ENCODE measurements around the gene SAMD14.

DNA sequence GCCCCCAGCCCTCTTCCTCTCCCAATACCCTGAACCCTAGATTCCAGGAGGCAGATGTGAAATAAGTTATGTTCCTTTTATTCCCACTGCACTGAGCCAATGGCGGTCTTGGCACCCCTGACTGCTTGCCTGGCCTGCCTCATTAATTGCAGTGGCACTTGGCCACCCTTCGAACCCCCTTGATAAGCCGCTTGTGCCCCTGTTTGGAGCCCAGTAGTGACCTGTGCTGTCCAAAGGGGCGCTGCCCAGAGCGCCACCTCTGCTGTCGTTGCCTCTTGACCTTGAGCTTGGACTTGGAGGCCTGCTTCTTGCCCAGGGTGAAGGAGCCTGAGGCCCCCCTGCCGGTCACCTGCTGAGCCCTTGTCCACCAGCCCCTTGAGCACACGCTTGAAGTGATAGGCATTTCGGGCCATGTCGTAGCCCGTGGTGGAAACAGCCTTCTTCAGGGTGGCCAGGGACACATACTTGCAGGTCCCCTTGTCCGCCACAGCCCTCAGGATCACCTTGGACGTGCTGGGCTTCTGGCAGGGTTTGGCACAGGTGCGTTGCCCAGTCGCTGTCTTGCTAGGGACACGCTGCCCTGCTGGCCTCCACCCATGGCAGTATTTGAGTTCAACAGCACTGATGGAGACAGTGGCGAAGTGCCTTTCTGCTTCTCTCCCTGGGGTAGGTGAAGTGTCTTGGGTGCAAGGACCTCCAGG lies 41.6 kb upstream of the SAMD14 start:
- TF ChIP-seq, protein P1, sequence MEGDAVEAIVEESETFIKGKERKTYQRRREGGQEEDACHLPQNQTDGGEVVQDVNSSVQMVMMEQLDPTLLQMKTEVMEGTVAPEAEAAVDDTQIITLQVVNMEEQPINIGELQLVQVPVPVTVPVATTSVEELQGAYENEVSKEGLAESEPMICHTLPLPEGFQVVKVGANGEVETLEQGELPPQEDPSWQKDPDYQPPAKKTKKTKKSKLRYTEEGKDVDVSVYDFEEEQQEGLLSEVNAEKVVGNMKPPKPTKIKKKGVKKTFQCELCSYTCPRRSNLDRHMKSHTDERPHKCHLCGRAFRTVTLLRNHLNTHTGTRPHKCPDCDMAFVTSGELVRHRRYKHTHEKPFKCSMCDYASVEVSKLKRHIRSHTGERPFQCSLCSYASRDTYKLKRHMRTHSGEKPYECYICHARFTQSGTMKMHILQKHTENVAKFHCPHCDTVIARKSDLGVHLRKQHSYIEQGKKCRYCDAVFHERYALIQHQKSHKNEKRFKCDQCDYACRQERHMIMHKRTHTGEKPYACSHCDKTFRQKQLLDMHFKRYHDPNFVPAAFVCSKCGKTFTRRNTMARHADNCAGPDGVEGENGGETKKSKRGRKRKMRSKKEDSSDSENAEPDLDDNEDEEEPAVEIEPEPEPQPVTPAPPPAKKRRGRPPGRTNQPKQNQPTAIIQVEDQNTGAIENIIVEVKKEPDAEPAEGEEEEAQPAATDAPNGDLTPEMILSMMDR (IDR thresholded peaks at IDR 0.05): no peak
- TF ChIP-seq POLR2A (IDR thresholded peaks at IDR 0.05): no peak
